GM08714 (cell line): ENCODE results near the gene TMEM97.

Source experiments
- H3K4me3 ChIP-seq: fragments of 200-500 bp; sonication (Bioruptor generic); 2 replicates; pipeline ENCODE4 v1.5.1; 2014; ENCODE audit warnings: mild to moderate bottlenecking, low read length, inconsistent platforms
- ZNF274 ChIP-seq: IDR thresholded peaks from 2 replicates; pipeline ENCODE4 v1.6.1; 2012; ENCODE audit warnings: mild to moderate bottlenecking, low read depth, low read length

TMEM97 gene

GRCh38 chr17:28293994-28294393 is 25.0 kb upstream of the TMEM97 start:
- H3K4me3 ChIP-seq: no peak overlapping the region
- no peak for TF ChIP-seq ZNF274

GRCh38 chr17:28295677-28296578 is 23.1 kb upstream of the TMEM97 start:
- no peak for TF ChIP-seq ZNF274
- H3K4me3 ChIP-seq: no peak overlapping the region

- no peak for TF ChIP-seq ZNF274
- H3K4me3 ChIP-seq: no peak overlapping the region
Measured at GRCh38 chr17:28298449-28298848, 20.6 kb upstream of the TMEM97 start.

GRCh38 chr17:28306954-28307401 is 12.0 kb upstream of the TMEM97 start:
- TF ChIP-seq ZNF274: no peak
- H3K4me3 ChIP-seq: no peak overlapping the region

- no peak for TF ChIP-seq ZNF274
- H3K4me3 ChIP-seq: no peak overlapping the region
Measured at GRCh38 chr17:28313841-28314240, 5.2 kb upstream of the TMEM97 start.

- no peak overlapping the region for H3K4me3 ChIP-seq
- no peak for TF ChIP-seq ZNF274
Measured at GRCh38 chr17:28315846-28316705, 2.9 kb upstream of the TMEM97 start.

GRCh38 chr17:28317099-28317965 is 1.7 kb upstream of the TMEM97 start:
- TF ChIP-seq ZNF274: no peak
- H3K4me3 ChIP-seq: no peak overlapping the region

- peak overlapping the region; percentile 77; the same call in 1 of the 2 replicates for H3K4me3 ChIP-seq
- no peak for TF ChIP-seq ZNF274
Measured at GRCh38 chr17:28317966-28318758, 838 bp upstream of the TMEM97 start.

- TF ChIP-seq ZNF274: no peak
- H3K4me3 ChIP-seq: peak overlapping the region; percentile 77
Measured at GRCh38 chr17:28319598-28319935, 567 bp downstream of the TMEM97 start.

- H3K4me3 ChIP-seq: peak overlapping the region; percentile 77
- TF ChIP-seq ZNF274: no peak
Measured at GRCh38 chr17:28320215-28321061, 1.4 kb downstream of the TMEM97 start.

GRCh38 chr17:28324267-28324745 is 5.3 kb downstream of the TMEM97 start:
- no peak for TF ChIP-seq ZNF274
- H3K4me3 ChIP-seq: no peak overlapping the region

GRCh38 chr17:28324781-28325180 is 5.8 kb downstream of the TMEM97 start:
- H3K4me3 ChIP-seq: no peak overlapping the region

More at GRCh38 chr17:28324781-28325180, 5.8 kb downstream of the TMEM97 start:
- no peak for TF ChIP-seq ZNF274
